Lower leg skin (tissue), 4 donors: ENCODE results near the gene SELPLG. TPM values are rescaled to one million over a fixed set of nuclear protein-coding genes. Genes with fewer than 3 reads are reported as not detected.

Experiments
- DNase-seq, 2 donors: peaks; one replicate each; pipeline ENCODE4 v3.0.0-alpha.2; 2019; ENCODE audit warnings: low spot score in 2 of 2
- H3K4me3 ChIP-seq: fragments of 200-600 bp; sonication (generic); 2 replicates; pipeline ENCODE4 v1.5.1; 2017; ENCODE audit warnings: mild to moderate bottlenecking, low read depth; ENCODE audit not compliant: poor library complexity, severe bottlenecking
- CTCF ChIP-seq, 3 donors: fragments of 450-650 bp; IDR thresholded peaks; one replicate each; pipeline ENCODE4 v1.5.1; 2016; ENCODE audit warnings: antibody characterized with exemption in 3 of 3, mild to moderate bottlenecking in 3 of 3, moderate library complexity in 2 of 3
- POLR2A ChIP-seq, 2 donors: fragments of 450-650 bp; IDR thresholded peaks; one replicate each; pipeline ENCODE4 v1.6.1; 2016 to 2017; ENCODE audit warnings: antibody characterized with exemption in 2 of 2, mild to moderate bottlenecking in 1 of 2, moderate library complexity in 1 of 2
- WGBS, 2 donors: methylation state at CpG; one replicate each; pipeline ENCODE4 v1.1.5; 2018; 5-methylcytosine and 5-hydroxymethylcytosine counted together
- intact Hi-C: fragments of 100-400 bp; cut with DNase I; formaldehyde crosslinking; loops from one replicate; pipeline ENCODE4 v1.15.0; 2023; ENCODE audit warnings: low total_unique reads
- total RNA-seq, 4 donors: library from RNA; depleted of rRNA; stranded (reverse); fragments of >200 nt; gene quantifications; one replicate each; pipeline ENCODE4 v1.1.0, GENCODE V29; 2016

Gene SELPLG
- total RNA-seq, 4 donors from 2014 or later: 1.2 to 4.6 (median 3.0) TPM

- no peak for TF ChIP-seq POLR2A (IDR thresholded peaks at IDR 0.05)
- no peak for TF ChIP-seq CTCF (IDR thresholded peaks at IDR 0.05)
- no peak overlapping the region for H3K4me3 ChIP-seq
- 67 to 80% methylated on average over 10 of the region's 10 CpGs for WGBS, 2 donors
- DNase-seq: no peak
- intact Hi-C loops: no loop called here
Measured at GRCh38 chr12:108646600-108647579, 13.2 kb upstream of the SELPLG start.

GRCh38 chr12:108645686-108646599, 12.2 kb upstream of the SELPLG start:
- 83 to 87% methylated on average over 15 of the region's 15 CpGs for WGBS, 2 donors
- DNase-seq: peak in 1 of 2 donors; percentile 65
- intact Hi-C loops: no loop called here

GRCh38 chr12:108644811-108645120, 11.1 kb upstream of the SELPLG start:
- DNase-seq: peak in 1 of 2 donors; percentile 79
- TF ChIP-seq CTCF (IDR thresholded peaks at IDR 0.05): no peak
- no peak for TF ChIP-seq POLR2A (IDR thresholded peaks at IDR 0.05)
- 92 to 96% methylated on average over 7 of the region's 7 CpGs for WGBS, 2 donors
- intact Hi-C loops: no loop called here
- no peak overlapping the region for H3K4me3 ChIP-seq

More at GRCh38 chr12:108645686-108646599, 12.2 kb upstream of the SELPLG start:
- no peak overlapping the region for H3K4me3 ChIP-seq
- TF ChIP-seq POLR2A (IDR thresholded peaks at IDR 0.05) (no peak), CTCF (IDR thresholded peaks at IDR 0.05) (no peak)

GRCh38 chr12:108643941-108644810, 10.5 kb upstream of the SELPLG start:
- peak in 1 of 2 donors; percentile 85 for DNase-seq
- intact Hi-C loops: no loop called here
- TF ChIP-seq CTCF (IDR thresholded peaks at IDR 0.05) (no peak), POLR2A (IDR thresholded peaks at IDR 0.05) (no peak)
- 57 to 59% methylated on average over 18 of the region's 18 CpGs for WGBS, 2 donors
- no peak overlapping the region for H3K4me3 ChIP-seq
